UCSD-AML1 (cell line): ENCODE data around the gene ITIH2.
"Not testable (repeated sequence)": the region's sequence is repeated elsewhere in the genome, so short reads cannot be mapped to it uniquely, and the experiment has no call there.

Experiments used
- DNase-seq: peaks from one replicate; lab custom pipeline; 2025; ENCODE audit not compliant: unreplicated experiment; lab: John Stamatoyannopoulos, UW

Gene ITIH2

DNA sequence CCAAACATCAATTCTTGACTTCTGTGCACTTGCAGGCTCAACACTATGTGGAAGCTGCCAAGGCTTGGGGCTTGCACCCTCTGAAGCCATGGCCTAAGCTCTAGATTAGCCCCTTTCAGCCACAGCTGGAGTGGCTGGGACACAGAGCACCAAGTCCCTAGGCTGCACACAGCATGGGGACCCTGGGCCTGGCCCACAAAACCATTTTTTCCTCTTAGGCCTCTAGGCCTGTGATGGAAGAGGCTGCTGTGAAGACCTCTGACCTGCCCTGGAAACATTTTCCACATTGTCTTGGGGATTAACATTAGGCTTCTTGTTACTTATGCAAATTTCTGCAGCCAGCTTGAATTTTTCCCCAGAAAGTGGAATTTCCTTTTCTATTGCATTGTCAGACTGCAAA lies 10.7 kb upstream of the ITIH2 start:
- not testable (repeated sequence) for DNase-seq

DNA sequence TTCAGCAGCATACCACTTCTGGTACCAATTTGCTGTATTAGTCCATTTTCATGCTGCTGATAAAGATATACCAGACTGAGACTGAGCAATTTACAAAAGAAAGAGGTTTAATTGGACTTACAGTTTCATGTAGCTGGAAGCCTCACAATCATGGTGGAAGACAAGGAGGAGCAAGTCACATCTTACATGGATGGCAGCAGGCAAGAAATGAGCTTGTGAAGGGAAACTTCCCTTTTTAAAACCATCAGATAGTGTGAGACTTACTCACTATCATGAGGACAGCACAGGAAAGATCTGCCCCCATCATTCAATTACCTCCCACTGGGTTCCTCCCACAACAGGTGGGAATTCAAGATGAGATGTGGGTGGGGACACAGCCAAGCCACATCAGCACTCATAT lies 9.9 kb upstream of the ITIH2 start:
- not testable (repeated sequence) for DNase-seq

DNA sequence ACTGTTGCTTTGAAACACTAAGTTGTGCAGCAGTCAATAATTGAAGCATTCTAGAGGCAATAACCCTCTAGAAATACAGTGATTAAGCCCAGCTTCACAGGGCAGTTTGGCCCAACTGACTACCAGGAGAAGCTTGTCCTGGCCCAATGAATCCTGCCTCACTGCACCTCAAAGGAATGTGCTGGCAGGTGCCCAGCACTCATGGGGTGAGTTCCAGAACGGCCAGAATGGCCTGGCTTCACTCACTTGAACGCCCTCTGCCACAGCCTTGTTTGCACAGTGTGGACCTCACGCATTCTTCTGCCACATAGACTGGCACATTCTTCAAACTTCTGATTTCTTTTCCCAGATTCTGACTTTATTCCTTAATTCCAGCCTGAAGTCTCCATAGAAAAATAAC lies 6.6 kb upstream of the ITIH2 start:
- DNase-seq = no peak

DNA sequence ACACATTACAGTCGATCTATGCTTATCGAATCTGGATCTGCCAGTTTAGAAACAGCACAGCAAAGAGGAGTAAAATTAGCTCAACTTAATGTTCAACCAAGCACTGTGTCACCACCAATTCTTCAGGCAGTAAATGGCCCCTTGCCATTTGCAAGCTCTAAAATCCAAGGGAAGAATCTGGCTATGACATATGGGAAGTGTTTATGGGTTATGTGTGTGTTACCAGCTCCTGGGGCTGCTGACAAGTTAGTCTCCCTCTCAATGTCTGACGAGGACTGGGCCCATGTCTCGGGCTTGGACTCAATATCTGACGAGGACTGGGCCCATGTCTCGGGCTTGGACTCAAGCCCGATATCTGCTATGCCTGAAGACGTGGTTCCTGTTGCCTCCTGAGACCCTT lies 5.7 kb upstream of the ITIH2 start:
- DNase-seq = no peak

DNA sequence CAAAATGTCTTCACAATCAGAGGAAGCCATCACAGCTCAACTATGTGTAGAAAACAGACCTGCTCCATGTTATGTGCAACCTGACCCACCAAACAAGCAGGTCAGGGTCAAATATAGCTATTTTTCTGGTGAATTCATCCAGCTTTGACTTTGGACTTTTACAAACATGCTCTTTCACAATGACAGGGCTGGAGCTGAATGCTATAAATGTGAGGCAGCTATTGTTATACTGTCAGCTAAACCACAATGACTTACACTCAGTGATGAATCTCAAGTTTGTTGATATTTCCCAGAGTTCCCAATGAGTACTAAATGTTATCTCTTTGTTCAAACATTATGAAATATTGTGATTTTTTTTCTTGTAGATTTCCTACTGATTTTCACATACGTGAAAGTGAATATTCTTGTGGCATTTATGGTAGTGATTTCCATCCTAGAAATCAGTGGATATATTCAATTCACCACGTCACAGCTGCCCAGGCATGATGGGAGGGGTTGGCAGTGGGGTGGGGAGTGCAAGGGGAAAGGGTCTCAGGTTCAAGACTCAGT lies 2.5 kb upstream of the ITIH2 start:
- DNase-seq = no peak

DNA sequence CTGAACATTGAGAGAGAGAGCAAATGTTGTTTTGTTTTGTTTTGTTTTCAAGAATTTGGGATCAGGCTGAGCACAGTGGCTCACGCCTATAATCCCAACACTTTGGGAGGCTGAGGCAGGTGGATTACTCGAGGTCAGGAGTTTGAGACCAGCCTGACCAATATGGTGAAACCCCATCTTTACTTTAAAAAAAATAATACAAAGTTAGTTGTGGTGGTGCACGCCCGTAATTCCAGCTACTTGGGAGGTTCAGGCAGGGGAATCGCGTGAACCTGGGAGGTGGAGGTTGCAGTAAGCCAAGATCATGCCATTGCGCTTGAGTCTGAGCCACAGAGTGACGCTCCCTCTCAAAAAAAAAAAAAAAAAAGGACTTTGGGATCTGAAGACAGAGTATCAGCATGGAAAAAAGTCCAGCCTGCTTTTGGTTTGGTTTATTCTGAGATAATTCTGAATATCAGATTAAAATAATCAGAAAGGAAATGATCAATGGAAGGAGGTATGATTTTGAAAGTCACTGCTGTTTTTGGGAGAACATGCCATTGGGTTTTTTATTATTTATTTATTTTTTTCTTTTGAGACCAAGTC lies 1.9 kb upstream of the ITIH2 start:
- no peak for DNase-seq

DNA sequence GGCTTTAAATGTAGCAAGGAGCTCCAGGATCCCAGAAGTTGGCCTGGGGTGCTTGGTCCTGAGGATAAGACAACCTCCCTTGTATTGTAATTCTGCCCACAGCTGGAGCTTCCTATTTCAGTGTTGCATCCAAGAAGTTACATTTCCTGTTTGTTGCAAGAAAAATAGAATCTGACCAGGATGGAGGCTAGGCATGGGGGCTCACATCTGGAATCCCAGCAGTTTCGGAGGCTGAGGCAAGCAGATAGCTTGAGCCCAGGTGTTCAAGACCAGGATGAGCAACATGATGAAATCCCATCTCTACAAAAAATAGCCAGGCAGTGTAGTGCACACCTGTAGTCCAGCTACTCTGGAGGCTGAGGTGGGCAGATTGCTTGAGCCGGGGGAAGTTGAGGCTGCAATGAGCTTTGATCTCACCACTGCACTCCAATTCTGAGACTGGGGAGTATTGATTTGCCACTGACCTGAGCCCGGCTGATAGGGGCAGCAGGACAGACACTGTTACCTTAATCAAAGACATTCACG lies 766 bp upstream of the ITIH2 start:
- DNase-seq = no peak

DNA sequence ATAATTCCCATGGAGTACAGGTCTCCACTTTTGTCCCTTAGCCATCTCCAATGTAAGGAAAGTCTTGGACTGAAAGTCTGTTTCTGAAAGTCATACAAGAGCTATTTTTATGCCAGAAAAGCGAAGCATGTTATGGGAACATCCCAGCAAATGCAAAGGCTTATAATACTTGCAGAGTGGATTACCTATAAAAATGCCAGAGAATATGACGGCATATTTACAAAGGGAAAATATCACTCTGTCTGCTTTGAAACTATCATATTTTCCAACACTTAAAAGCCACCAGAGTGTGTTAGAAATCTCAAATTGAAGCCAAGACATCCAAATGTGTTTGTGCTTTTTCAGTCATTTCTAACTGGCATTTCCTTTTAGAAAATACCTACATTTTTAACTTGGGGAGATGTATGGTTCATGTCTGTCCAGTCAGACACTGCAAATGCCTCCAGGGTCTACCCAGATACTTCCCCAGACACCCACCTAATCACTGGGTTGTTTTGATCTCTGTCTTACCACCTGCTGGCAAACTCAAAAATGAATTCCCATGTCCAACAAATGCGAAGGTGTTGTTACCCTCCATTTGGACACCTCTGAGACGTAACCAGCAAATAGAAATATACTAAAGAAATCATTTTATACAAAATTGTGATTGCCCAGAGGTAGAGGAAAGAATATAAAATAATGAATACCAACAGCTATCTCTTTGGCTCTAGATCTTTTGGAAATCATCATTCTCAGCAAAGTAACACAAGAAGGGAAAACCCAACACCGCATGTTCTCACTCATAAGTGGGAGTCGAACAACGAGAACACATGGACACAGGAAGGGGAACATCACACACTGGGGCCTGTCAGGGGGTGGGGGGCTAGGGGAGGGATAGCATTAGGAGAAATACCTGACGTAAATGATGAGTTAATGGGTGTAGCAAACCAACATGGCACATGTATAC lies 1.2 kb downstream of the ITIH2 start:
- no peak for DNase-seq

DNA sequence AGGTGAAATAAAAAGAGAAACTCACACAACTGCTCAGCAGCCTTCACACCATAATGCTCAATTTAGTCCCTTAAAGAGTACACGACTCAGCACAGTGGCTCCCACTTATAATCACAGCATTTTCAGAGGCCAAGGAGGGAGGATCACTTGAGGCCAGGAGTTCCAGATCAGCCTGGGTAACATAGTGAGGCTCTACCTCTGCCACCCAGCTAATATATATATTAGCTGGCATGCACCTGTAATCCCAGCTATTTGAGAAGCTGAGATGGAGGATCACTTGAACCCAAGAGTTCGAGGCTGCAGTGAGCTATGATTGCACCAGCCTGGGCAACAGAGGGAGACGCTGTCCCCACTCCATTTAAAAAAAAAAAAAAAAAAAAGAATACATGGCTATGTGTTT lies 2.2 kb downstream of the ITIH2 start:
- DNase-seq = no peak

DNA sequence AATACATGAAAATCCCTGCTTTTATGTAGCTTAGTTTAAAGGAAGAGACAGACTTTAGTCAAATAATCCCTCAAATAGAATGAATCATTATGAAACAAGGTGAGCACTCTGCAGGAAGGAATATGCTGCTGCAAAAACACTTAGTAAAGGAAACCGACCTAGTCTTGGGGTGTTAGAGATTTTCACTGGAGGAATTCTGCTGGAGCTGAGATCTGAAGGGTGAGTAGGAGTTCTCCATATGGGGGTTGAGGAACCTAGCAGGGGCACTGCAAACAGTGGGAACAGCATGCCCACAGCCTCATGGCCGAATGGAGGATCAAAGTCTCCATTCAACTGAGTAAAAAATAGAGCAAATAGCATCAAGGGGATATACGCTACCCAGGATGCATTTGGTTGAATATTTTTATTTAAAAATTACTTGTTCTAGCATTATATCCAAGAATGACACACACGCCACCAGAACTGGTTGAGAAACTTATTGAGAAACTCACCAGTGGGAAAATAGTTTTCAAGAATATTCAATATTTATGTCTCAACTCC lies 3.5 kb downstream of the ITIH2 start:
- DNase-seq = no peak

DNA sequence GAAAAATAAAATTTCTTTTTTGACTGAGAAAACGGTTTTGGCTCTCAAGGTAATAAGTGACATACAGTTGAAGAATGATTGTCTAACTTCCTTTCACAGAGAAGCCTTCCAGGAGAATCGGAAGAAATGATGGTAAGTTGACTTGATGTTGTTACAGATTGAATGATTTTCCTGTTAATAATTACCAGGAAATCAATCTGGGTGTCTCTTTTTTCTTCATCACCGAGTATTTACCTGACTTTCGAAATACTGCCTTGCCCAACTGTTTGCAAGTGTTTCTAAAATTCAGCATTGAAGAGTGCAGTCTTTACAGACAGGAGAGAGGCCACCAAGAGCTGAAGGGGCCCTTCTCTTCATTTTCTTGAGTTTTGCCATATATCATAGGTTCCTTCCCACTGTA lies 4.0 kb downstream of the ITIH2 start:
- DNase-seq = no peak

DNA sequence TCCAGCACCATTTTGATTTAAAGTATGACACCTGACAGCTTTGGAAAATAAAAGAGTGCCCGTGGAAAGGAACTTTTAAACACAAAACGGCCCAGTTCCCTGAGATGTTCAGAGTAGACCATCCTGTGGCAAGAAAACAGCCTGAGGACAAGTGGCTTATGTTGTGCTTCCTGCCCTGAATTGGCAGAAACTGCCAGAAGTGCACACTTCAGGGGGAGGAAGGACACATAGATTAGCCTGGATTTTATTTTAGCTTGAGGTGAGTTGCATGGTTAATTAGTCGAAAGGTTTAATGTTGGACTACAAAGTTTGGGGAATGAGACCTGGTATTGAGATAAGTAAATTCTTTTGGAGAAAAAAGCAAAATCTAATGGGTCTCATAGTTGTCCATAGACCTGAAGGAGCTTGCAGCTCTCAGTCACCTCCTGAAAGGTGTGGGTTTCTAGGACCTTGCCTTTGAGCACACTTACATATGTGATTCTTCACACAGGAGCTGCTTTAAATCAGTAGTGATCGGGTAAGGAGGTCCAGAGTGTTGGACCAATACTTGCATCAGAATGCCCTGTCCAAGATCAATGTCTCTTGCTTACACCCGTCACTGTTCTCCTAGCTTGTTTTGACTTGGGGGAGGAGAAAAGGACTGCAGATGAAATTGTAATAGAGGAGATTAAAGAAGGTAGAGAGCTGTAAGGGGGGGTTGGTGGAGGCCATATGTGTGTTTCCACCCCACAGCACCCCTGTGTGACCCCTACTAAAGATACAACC lies 4.9 kb downstream of the ITIH2 start:
- DNase-seq = no peak

DNA sequence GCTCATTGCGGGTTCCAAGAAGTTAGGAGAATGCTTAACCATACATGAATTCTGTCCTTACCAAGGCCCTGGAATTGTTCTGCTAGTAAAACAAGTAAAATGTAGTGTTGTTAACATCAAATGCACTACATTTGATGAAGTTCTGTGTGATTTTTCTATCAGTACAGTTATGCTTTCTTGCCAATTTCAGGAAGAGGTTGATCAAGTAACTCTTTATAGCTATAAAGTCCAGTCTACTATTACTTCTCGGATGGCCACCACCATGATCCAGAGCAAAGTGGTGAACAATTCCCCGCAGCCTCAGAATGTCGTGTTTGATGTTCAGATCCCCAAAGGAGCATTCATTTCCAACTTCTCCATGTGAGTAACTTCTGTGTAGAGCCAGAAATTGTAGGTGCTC lies 5.7 kb downstream of the ITIH2 start:
- DNase-seq = no peak

DNA sequence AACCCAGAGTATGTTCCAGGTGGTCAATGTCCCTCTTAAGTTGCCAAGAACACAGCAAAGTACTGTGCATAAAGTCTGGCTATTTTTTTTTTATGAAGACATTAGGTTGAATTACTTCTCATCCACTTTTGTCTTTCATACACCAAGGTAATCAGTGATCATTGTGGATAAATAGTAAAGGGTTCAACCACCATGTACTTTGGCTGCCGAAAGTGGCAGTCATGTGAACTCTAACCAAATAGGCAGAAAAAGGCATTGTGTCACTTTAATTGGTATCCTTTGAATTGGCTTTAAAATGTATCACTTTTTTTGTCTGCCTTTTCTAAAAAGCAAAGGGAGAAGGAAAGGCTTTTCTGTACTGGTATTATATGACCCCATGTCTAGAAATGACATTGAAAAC lies 7.3 kb downstream of the ITIH2 start:
- DNase-seq = no peak

DNA sequence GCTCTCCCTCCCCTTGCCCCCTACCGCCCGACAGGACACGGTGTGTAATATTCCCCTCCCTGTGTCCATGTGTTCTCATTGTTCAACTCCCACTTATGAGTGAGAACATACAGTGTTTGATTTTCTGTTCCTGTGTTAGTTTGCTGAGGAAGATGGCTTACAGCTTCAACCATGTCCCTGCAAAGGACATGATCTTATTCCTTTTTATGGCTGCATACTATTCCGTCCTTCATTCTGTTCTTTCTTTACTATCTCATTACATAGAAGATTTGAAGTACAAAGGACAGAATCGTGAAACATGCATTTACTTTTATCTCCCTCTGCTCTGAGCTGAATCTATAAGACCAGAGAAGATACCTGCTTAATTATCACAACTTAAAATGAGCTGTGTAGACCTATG lies 8.0 kb downstream of the ITIH2 start:
- DNase-seq = not testable (repeated sequence)

DNA sequence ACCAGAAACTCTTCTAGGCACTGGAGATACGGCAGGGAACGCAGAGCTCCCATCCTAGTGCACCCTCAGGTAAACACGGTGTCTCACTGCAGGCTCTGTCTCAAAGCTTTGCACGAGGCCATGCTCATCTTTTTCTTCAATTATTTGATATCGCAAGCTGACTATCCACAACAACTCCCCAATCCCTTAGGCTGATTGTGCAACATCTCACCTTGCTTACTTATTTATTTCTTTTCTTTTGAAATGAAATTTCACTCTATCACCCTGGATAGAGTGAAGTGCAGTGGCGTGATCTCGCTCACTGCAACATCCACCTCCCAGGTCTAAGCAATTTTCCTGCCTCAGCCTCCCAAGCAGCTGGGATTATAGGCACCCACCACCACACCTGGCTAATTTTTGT lies 12.4 kb downstream of the ITIH2 start:
- DNase-seq = no peak

DNA sequence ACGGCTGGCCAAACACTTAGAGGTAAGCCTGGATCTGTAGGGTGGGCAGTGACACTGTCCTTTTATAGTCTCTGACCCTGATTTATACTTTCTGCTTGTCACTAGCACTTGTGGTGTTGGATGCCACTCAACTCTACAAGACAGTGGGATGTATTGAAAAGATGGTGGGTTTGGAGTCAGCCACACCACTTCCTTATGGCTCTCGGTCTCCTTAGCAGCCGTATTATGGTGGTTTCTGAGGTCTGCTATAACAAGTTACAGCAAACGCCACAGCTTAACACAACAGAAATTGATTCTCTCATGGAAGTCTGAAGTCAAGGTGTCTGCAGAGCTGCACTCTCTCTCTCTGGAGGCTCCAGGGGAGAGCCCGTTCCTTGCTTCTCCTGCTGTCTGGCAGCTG lies 14.7 kb downstream of the ITIH2 start:
- DNase-seq = no peak

DNA sequence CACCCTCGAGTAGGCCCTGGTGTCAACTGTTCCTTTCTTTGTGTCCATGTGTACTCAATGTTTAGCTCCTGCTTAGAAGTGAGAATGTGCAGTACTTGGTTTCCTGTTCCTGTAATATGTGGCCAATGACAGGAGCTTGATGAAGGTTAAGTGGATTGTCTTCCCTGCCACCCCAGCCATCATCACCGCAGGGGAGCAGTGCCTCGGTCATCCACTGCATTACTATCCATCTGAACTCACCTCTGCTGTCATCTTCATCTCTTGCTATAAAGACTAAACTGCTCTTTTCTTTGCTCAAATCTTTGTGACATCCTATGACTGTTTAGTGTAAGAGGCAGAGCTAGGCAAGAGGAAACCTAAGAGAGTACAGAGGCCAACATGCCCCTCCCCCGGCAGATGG lies 15.6 kb downstream of the ITIH2 start:
- no peak for DNase-seq

DNA sequence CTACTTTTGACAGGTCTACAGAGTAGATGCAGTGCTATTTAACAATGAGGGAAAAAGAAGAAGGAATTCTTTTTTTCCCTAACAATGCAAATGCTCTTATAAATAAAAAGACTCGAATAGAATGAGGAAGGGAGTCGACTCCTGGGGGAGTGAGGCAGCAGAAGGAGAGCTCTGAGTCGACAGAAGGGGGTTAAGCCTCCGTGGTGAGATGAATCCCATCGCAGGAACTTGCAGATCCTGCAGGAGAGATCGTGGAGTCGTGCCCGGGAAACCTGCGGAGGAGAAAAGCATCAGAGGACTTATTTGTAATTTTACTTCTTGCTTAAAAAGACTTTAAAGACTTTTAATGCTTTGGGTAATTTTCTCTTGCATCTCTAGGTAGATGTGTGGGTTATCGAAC lies 17.4 kb downstream of the ITIH2 start:
- no peak for DNase-seq

DNA sequence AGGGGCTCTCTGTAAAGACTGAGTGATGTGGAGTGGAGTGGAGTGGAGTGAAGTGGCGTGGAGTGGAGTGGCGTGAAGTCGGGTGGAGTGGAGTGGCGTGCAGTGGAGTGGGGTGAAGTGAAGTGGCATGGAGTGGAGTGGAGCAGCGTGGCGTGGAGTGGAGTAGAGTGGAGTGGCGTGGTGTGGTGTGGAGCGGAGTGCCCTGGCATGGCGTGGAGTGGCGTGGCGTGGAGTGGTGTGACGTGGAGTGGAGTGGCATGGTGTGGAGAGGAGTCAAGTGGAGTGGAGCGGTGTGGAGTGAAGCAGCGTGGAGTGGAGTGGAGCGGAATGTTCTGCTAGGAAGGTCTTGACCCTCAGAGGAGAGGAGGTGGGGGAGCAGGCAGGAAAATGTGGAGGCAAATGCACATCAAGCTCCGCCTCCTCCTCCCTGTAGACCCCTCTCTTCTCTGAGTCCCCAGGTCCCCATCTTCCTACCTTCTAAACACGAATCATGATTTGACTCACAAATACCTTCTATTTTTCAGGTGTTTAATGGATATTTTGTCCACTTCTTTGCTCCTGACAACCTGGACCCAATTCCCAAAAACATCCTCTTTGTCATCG lies 19.9 kb downstream of the ITIH2 start:
- DNase-seq = no peak

DNA sequence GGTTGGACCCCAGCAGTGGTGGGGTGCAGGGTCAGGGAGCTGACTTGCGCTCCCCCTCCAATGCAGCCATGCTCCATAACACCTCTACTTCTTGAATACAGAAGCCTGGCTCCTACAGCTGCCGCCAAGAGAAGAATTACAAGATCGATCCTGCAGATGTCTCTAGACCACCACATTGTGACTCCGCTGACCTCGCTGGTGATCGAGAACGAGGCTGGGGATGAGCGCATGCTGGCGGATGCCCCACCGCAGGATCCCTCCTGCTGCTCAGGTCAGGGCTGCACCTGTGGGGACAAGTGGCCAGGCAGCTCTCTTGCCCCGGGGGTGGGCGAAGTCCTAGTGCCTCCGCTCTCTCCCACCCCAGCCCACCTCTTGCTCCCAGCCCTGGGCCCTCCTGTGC lies 31.7 kb downstream of the ITIH2 start:
- DNase-seq = no peak
